HG03558 (cell line): Measurements from ENCODE around the gene PPP1CA.
"Not testable (repeated sequence)": the region's sequence is repeated elsewhere in the genome, so short reads cannot be mapped to it uniquely, and the experiment has no call there.

ENCODE experiments used
- ATAC-seq: cut with Tn5 transposase; IDR thresholded peaks from one replicate; pipeline ENCODE4 v1.9.1; 2021; ENCODE audit warnings: moderate number of reproducible peaks; ENCODE audit not compliant: unreplicated experiment; ENCODE audit errors: extremely low read depth

PPP1CA gene

GRCh38 chr11:67435031-67435726, 33.5 kb upstream of the PPP1CA start:
- ATAC-seq = no peak

GRCh38 chr11:67434395-67434881, 32.8 kb upstream of the PPP1CA start:
- no peak for ATAC-seq

GRCh38 chr11:67433536-67434394, 32.1 kb upstream of the PPP1CA start:
- no peak for ATAC-seq

GRCh38 chr11:67432655-67433349, 31.1 kb upstream of the PPP1CA start:
- ATAC-seq = no peak

- ATAC-seq = no peak
Measured at GRCh38 chr11:67431346-67432249, 29.9 kb upstream of the PPP1CA start.

DNA sequence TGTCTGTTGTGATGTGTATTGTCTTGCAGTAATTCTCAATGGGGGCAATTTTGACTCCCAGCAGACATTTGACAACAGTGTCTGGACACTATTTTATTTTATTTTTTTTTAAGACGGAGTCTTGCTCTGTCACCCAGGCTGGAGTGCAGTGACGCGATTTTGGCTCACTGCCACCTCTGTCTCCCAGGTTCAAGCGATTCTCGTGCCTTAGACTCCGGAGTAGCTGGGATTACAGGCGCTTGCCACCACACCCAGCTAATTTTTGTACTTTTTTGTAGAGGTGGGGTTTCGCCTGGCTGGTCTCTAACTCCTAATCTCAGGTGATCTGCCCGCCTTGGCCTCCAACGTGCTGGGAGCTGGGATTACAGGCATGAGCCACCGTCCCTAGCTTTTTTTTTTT, 28.1 kb upstream of the PPP1CA start:
- no peak for ATAC-seq

DNA sequence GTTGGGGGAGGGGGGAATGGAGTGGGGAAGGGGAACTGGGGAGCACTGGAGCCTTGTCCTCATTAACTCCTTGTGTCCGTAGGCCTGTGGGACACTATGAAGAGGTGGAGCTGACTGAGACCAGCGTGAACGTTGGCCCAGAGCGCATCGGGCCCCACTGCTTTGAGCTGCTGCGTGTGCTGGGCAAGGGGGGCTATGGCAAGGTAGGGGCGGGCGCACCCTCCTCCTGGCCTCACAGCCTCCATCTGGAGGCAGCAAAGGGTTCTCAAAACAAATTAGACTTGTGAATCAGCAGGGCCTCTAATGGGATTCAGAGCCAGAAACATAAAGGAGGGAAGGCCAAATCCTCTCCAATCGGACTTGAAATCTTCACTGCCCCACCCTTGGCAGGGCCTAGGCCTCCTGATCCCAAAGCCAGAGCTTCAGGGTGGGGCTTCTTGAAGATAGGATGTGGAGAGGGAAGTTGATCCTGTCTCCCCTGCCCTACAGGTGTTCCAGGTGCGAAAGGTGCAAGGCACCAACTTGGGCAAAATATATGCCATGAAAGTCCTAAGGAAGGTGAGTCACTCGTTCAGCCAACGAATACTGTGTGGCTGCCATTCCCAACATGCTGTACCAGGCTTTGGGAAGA, 27.5 kb upstream of the PPP1CA start:
- no peak for ATAC-seq

GRCh38 chr11:67428052-67429001, 26.7 kb upstream of the PPP1CA start, which contains the start of gene RPS6KB2:
Gene RPS6KB2 (plus strand): TSS chr11:67428494. CDS start chr11:67428546, 52 bp downstream.
- peak; percentile 52 for ATAC-seq

GRCh38 chr11:67427364-67427859, 25.8 kb upstream of the PPP1CA start:
- not testable (repeated sequence) for ATAC-seq

GRCh38 chr11:67423891-67424613, 22.4 kb upstream of the PPP1CA start:
- ATAC-seq = no peak

DNA sequence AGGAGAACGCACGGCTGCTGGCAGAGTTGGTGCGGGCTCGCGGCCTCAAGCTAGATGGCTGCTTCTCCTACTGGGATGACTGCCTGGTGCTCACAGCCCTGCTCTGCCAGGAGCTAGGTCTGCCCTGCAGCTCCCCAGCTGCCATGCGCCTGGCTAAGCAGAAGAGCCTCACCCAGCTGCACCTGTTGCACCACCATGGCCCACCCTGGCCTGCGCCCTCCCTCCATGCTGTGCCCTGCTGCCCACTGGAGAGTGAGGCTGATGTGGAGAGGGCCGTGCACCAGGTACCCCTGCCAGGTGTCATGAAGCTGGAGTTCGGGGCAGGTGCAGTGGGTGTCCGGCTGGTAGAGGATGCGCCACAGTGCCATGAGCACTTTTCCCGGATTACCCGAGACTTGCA, 21.8 kb upstream of the PPP1CA start:
- no peak for ATAC-seq

DNA sequence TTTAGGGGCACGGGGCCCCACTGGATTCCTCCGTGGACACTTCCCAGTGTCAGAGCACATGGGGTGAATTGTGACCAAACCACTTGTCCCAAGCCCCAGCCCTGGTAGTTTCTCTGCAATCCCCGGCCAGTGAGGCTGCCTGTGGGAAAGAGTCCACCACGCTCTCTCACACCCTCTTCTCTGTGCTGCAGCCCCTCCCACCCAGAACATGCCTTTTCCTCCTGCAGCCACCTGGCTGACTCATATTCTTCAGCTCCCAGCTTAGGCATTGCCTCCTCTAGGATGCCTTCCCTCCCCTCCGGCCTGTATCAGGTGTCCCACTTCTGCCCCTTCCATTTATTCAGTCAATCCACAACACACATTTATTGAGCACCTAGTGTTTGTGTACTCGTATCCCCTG, 21.2 kb upstream of the PPP1CA start:
- no peak for ATAC-seq

- ATAC-seq = no peak
Measured at GRCh38 chr11:67421430-67422031, 19.9 kb upstream of the PPP1CA start.

DNA sequence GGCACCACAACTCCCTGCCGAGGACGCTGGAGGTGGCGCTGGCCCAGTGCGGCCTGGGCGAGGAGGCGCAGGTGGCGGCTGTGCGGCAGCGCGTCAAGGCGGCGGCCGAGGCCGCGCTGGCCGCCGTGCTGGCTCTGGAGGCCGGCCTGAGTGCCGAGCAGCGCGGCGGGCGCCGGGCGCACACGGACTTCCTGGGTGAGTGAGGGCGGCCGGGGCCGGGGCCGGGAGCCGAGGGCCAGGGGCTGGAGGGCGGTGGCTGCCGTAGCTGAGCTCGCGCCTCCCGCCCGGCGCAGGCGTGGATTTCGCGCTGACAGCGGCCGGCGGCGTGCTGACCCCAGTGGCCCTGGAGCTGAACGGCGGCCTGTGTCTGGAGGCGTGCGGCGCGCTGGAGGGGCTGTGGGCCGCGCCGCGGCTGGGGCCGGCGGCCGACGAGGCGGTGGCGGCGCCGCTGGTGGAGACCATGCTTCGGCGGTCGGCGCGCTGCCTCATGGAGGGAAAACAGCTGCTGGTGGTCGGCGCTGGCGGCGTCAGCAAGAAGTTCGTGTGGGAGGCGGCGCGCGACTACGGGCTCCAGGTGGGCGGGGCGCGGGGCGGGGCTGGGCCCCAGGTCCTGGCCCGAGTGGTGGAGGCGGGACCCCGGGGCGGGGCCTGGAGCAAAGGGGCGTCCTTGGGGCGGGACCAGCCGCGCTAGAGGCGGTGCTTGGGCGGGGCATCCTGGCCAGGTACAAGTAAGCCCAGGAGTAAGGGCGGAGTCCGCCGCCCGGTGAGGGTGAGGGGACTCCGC, 19.2 kb upstream of the PPP1CA start:
- peak; percentile 53 for ATAC-seq

DNA sequence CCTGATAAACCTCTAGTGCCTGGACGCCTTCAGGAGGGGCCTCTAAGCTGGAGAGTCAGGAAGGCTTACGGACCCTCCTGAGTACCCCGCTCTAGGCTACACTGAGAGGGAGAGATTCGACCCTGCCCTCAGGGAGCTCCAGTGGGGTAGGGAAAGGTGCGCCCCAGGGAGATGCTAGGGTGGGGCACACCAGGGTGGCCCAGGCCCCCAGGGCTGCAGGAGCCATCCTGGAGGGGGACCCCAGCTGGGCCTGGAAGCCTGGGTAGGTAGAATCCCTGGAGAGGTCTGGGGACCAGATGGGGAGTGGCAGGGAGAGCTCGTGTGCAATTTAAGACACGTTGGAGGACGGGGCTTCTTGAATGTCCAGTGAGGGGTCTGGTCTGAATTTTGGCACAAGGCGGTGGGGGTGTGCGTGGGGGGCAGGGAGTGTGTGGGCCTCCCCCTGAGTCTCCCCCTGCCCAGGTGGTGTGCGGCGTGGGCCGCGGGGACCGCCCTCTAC, 18.5 kb upstream of the PPP1CA start:
- ATAC-seq = no peak
